Activated naive CD4-positive, alpha-beta T cell treated with anti-CD3 and anti-CD28 coated beads, Interleukin-2, amount 10 ng/mL, durations not matched to agents 7 days and 5 days (primary cell): ENCODE measurements around the gene SLC17A1.

Source experiments
- CTCF ChIA-PET: fragments of 350-600 bp; sonication (Branson Sonifier 250); formaldehyde crosslinking; loops from one replicate; lab custom pipeline; 2021; ENCODE audit warnings: antibody characterized with exemption; lab: Charles Lee
- DNase-seq: peaks from one replicate; pipeline ENCODE4 v3.0.0-alpha.2; 2020
- H3K27ac Mint-ChIP-seq: one replicate; pipeline ENCODE4 v1.8.0; 2021; ENCODE audit warnings: mild to moderate bottlenecking, moderate library complexity, mixed read lengths
- H3K27me3 Mint-ChIP-seq: one replicate; pipeline ENCODE4 v1.8.0; 2021; ENCODE audit warnings: mild to moderate bottlenecking, mixed read lengths
- H3K36me3 Mint-ChIP-seq: one replicate; pipeline ENCODE4 v1.8.0; 2021; ENCODE audit warnings: mixed read lengths
- H3K4me1 Mint-ChIP-seq: one replicate; pipeline ENCODE4 v1.8.0; 2021; ENCODE audit warnings: mixed read lengths
- H3K4me3 Mint-ChIP-seq: one replicate; pipeline ENCODE4 v1.8.0; 2021; ENCODE audit warnings: mild to moderate bottlenecking, moderate library complexity, mixed read lengths
- H3K9me3 Mint-ChIP-seq: one replicate; pipeline ENCODE4 v1.8.0; 2021; ENCODE audit warnings: mixed read lengths

Gene SLC17A1

GRCh38 chr6:25831532-25832306 lies at the start of gene SLC17A1:
TSS of gene SLC17A1 (minus strand) at chr6:25832052. CDS start at chr6:25830557, 1,495 bp downstream.
- Mint-ChIP-seq H3K4me3 (no peak within 1 kb of the TSS), H3K27ac (no peak within 1 kb of the TSS), H3K27me3 (peaks cover 8% of the 10 kb centered on the region), H3K36me3 (no peaks in the 10 kb centered on the region), H3K4me1 (no peaks in the 10 kb centered on the region), H3K9me3 (no peaks in the 10 kb centered on the region)
- CTCF ChIA-PET, result no interaction called here
- no peak for DNase-seq

DNA sequence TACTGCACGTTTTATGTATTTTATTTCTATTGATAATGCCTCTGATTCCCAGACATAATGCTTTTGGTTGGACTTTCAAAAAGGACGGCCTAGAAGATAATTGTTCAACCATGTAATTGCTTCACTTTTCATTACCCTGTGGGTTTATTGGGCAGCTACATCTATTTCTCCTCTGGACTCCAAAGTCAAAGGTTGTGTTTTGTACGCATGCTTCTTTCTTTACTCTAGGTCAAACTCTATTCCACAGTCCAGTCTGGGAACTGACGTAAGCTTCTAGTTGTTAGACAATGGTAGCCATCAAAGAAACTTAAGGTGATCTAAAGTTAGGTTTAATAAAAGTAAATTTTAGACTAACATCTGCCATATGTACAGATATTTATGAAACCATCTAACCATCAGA lies 48.7 kb upstream of the SLC17A1 start:
- CTCF ChIA-PET, result no interaction called here
- Mint-ChIP-seq H3K9me3 (no peaks in the 10 kb centered on the region), H3K36me3 (no peaks in the 10 kb centered on the region), H3K4me1 (peaks cover 16% of the 10 kb centered on the region), H3K4me3 (no peak overlapping the region), H3K27me3 (peaks cover 16% of the 10 kb centered on the region), H3K27ac (no peak overlapping the region)
- DNase-seq, result no peak

DNA sequence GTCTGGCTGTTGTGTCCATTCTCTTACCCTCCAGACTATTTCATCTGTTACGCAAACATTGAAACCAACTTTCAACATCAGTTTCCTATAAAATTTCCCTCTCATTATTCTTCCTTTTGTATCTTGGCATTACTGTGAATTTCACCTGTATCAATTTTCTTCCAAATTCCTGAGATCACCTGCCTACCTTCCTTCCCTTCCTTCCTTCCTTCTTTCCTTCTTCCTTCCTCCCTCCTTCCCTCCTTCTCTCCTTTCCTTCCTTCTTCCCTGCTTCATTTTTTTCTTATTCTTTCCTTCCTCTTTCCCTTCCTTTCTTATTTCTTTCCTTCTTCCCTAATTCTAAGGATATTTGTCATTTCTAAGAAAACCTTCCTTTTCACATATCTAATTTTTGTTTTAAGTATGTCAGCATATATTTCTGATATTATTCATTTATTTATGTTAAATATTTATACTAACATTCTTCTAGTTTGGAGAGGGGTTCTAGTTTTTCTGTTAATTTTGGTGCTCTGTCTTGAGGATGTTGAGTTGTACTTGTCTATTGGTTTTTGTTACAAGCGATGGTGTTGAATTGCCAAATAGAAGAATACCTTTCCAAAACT lies 47.0 kb upstream of the SLC17A1 start:
- Mint-ChIP-seq H3K9me3 (no peaks in the 10 kb centered on the region), H3K4me1 (peaks cover 34% of the 10 kb centered on the region), H3K36me3 (no peaks in the 10 kb centered on the region), H3K27me3 (peaks cover 16% of the 10 kb centered on the region), H3K27ac (no peak overlapping the region), H3K4me3 (no peak overlapping the region)
- CTCF ChIA-PET, result no interaction called here
- DNase-seq, result no peak

DNA sequence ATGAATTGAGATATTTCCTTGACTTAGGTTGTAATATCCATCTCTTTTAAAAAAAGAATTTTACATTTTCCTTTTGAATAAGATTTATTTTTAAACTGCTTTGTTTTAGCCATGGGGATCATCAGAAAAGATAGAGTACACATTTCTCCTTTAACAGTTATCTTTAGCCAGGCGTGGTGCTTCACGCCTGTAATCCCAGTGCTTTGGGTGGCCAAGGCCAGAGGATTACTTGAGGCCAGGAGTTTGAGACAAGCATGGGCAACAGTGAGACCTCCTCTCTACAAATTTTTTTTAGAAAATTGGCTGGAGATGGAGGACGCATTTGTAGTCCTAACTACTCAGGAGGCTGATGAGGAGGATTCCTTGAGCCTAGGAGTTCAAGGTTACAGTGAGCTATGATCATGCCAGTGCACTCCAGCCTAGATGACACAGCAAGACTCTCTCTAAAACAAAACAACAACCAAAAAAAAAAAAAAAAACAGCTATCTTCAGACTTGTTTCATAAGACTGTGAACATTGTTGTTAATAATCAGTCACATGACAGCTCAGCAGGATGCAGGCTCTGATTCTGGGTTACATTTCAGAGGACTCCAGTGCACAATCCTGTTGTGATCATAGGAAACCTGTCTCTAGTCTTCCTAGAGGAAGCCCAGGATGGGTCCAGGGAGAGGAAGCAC lies 44.2 kb upstream of the SLC17A1 start:
- CTCF ChIA-PET, result interaction anchor here (0.6 kb wide), 1 partner anchor 328 kb away, joined by 3 read pairs; no protein-coding TSS in a partner anchor
- DNase-seq, result no peak

GRCh38 chr6:25875563-25875905 lies 43.7 kb upstream of the SLC17A1 start:
- no peak overlapping the region for H3K27ac Mint-ChIP-seq
- peaks cover 22% of the 10 kb centered on the region for H3K27me3 Mint-ChIP-seq
- H3K9me3 Mint-ChIP-seq, result no peaks in the 10 kb centered on the region
- H3K36me3 Mint-ChIP-seq, result peaks cover 2% of the 10 kb centered on the region
- H3K4me1 Mint-ChIP-seq, result peaks cover 46% of the 10 kb centered on the region
- CTCF ChIA-PET, result no interaction called here
- no peak overlapping the region for H3K4me3 Mint-ChIP-seq
- no peak for DNase-seq

More for the DNA sequence above, 44.2 kb upstream of the SLC17A1 start:
- peaks cover 2% of the 10 kb centered on the region for H3K36me3 Mint-ChIP-seq
- H3K4me1 Mint-ChIP-seq, result peaks cover 46% of the 10 kb centered on the region
- H3K9me3 Mint-ChIP-seq, result no peaks in the 10 kb centered on the region
- no peak overlapping the region for H3K4me3 Mint-ChIP-seq
- H3K27me3 Mint-ChIP-seq, result peaks cover 22% of the 10 kb centered on the region
- peak overlapping the region; percentile 40 for H3K27ac Mint-ChIP-seq

- CTCF ChIA-PET, result no interaction called here
- H3K27me3 Mint-ChIP-seq, result peaks cover 22% of the 10 kb centered on the region
- H3K36me3 Mint-ChIP-seq, result peaks cover 2% of the 10 kb centered on the region
- H3K27ac Mint-ChIP-seq, result peak overlapping the region; percentile 67
- no peaks in the 10 kb centered on the region for H3K9me3 Mint-ChIP-seq
- no peak for DNase-seq
- peaks cover 46% of the 10 kb centered on the region for H3K4me1 Mint-ChIP-seq
- peak overlapping the region; percentile 54 for H3K4me3 Mint-ChIP-seq
These were observed 43.1 kb upstream of the SLC17A1 start for GRCh38 chr6:25874822-25875562.

GRCh38 chr6:25874118-25874517 lies 42.3 kb upstream of the SLC17A1 start, which contains the start of gene SLC17A3:
TSS of gene SLC17A3 (minus strand) at chr6:25874243. CDS start at chr6:25868387, 5,856 bp downstream.
- Mint-ChIP-seq H3K4me1 (peaks cover 46% of the 10 kb centered on the region), H3K36me3 (peaks cover 2% of the 10 kb centered on the region), H3K9me3 (no peaks in the 10 kb centered on the region), H3K27me3 (peaks cover 16% of the 10 kb centered on the region), H3K4me3 (peak within 1 kb of the TSS; percentile 54), H3K27ac (peak within 1 kb of the TSS; percentile 67)
- CTCF ChIA-PET, result interaction anchor here (2.0 kb wide), 1 partner anchor 10 kb away, joined by 4 read pairs; no protein-coding TSS in a partner anchor
- DNase-seq, result no peak

DNA sequence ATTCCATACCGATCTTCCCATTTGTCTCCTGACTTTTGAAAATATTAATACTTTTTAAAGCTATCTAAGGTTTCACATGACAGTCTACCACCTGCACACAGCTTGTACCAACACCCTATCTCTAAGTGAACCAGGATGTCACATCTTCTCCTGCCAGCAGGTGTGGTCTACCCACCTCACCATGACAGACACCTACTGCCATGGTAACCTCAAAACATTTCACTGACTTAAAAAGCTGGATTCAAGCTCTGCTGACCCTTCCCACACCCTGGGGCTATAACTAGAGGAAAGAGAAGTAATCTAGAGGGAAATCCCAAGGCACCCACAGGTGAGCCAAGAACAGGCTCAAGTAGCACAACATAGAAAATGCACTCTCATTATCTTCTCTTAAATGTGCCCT lies 41.0 kb upstream of the SLC17A1 start:
- Mint-ChIP-seq H3K36me3 (peaks cover 2% of the 10 kb centered on the region), H3K4me3 (no peak overlapping the region), H3K4me1 (peaks cover 46% of the 10 kb centered on the region), H3K27ac (no peak overlapping the region), H3K9me3 (peaks cover 3% of the 10 kb centered on the region), H3K27me3 (peaks cover 11% of the 10 kb centered on the region)
- no peak for DNase-seq
- CTCF ChIA-PET, result interaction anchor here (1.3 to 2.0 kb wide), 2 partner anchors 9 to 84 kb away, joined by 3 to 4 read pairs; no protein-coding TSS in a partner anchor

DNA sequence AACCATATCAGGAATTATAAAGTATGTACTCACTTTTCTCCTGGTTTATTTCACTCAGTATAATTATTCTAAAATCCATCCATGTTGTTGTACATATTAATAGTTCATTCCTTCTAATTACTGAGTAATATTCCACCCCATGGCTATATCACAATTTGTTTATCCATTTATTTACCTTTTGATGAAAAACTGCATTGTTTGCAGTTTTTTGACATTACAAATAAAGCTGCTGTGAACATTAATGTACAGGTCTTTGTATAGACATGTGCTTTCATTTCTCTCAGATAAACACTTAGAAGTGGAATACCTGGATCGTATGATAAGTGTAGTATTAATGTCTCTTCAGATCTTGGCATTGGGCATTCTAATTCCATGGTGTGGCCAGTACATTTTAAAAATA lies 38.0 kb upstream of the SLC17A1 start:
- Mint-ChIP-seq H3K36me3 (peaks cover 3% of the 10 kb centered on the region), H3K9me3 (peaks cover 3% of the 10 kb centered on the region), H3K4me1 (peaks cover 47% of the 10 kb centered on the region), H3K27me3 (peaks cover 6% of the 10 kb centered on the region), H3K4me3 (no peak overlapping the region), H3K27ac (no peak overlapping the region)
- no peak for DNase-seq
- CTCF ChIA-PET, result no interaction called here

DNA sequence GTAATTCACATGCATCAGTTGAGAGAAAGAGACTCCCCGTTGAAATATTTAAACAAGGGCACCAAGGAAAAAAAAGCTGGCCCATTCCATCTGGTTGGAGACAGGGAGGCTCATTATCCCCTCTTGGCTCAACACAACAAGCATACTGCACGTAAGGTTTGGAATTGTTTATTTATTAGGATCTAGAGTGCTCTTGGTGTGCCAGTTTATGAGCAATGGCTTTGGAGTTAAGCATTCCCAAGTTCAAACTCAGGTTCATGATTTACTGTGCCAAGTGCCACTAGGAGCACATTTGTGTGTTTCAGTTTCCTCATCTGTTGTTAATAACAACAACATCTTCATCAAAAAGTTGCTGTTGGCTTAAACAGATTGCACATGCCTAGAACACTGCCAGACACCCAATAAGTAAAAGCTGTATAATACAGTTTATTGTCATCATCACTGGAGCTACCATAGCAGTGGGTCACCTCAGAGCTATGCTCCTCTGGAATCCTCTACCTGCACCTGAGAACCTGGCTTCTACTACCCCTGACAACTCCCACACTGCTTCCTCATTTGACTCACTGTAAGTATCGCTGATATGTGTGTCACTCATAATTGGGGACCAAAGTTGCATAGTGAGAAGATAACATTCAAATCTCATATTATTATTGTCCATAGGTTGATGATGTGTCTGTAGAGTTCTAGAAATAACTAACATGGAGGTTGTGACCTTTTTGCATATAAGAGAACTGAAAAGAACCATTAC lies 36.8 kb upstream of the SLC17A1 start:
- Mint-ChIP-seq H3K9me3 (peaks cover 11% of the 10 kb centered on the region), H3K4me1 (peaks cover 42% of the 10 kb centered on the region), H3K36me3 (peaks cover 15% of the 10 kb centered on the region), H3K27ac (no peak overlapping the region), H3K4me3 (no peak overlapping the region), H3K27me3 (peaks cover 6% of the 10 kb centered on the region)
- DNase-seq, result no peak
- CTCF ChIA-PET, result interaction anchor here (1.4 kb wide), 1 partner anchor 13 kb away, joined by 3 read pairs; no protein-coding TSS in a partner anchor

DNA sequence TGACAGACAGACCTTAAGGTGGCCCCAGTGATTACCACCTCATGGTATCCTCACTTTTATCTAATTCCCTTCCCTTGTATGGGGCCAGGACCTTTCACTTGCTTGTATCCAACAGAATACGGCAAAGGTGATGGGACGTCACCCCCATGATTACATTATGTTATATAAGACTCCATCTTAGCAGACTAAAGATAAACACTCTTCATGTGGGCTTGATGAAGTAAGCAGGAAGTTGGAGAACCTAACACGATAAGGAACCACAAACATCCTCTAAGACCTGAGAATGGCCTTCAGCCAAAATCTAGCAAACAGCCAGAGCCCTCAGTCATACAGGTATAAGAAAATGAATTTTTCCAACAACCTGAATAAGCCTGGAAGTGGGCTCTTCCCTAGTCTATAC lies 34.2 kb upstream of the SLC17A1 start:
- H3K27ac Mint-ChIP-seq, result peak overlapping the region; percentile 86
- H3K27me3 Mint-ChIP-seq, result no peaks in the 10 kb centered on the region
- H3K9me3 Mint-ChIP-seq, result peaks cover 11% of the 10 kb centered on the region
- DNase-seq, result peak; percentile 34
- H3K36me3 Mint-ChIP-seq, result peaks cover 14% of the 10 kb centered on the region
- peaks cover 30% of the 10 kb centered on the region for H3K4me1 Mint-ChIP-seq
- CTCF ChIA-PET, result no interaction called here
- H3K4me3 Mint-ChIP-seq, result no peak overlapping the region

GRCh38 chr6:25863360-25863759 lies 31.5 kb upstream of the SLC17A1 start:
- DNase-seq, result no peak
- no peaks in the 10 kb centered on the region for H3K27me3 Mint-ChIP-seq
- H3K4me3 Mint-ChIP-seq, result no peak overlapping the region
- H3K4me1 Mint-ChIP-seq, result peaks cover 35% of the 10 kb centered on the region
- peaks cover 11% of the 10 kb centered on the region for H3K9me3 Mint-ChIP-seq
- no peak overlapping the region for H3K27ac Mint-ChIP-seq
- CTCF ChIA-PET, result interaction anchor here (0.6 to 1.2 kb wide), 3 partner anchors 10 to 76 kb away, joined by 3 to 4 read pairs (median 4); partner anchors contain the start of gene SLC17A3
- H3K36me3 Mint-ChIP-seq, result peaks cover 14% of the 10 kb centered on the region

DNA sequence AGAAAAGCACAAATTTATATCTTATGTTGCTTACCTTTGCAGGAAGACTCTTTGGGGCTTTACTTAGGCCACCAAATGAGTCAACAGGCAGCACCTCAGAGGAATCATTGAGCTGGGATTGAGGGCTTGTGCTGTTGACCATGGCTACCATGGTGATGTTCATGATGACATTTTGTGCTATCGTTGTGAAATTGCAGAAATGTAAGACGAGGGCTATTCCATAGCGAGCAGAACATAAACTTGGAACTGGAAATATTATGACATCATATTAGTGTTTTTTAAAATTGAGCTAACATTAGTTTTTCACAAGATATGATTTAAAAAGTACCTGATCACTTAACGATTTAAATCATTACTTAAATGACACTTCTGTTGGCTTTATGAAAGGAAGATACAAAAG lies 30.3 kb upstream of the SLC17A1 start:
- Mint-ChIP-seq H3K9me3 (peaks cover 8% of the 10 kb centered on the region), H3K36me3 (peaks cover 14% of the 10 kb centered on the region), H3K4me3 (no peak overlapping the region), H3K27ac (no peak overlapping the region), H3K27me3 (peaks cover 4% of the 10 kb centered on the region), H3K4me1 (peaks cover 41% of the 10 kb centered on the region)
- DNase-seq, result no peak
- CTCF ChIA-PET, result no interaction called here
